ENCODE data around the gene GPRC5B.

Gene GPRC5B

DNA sequence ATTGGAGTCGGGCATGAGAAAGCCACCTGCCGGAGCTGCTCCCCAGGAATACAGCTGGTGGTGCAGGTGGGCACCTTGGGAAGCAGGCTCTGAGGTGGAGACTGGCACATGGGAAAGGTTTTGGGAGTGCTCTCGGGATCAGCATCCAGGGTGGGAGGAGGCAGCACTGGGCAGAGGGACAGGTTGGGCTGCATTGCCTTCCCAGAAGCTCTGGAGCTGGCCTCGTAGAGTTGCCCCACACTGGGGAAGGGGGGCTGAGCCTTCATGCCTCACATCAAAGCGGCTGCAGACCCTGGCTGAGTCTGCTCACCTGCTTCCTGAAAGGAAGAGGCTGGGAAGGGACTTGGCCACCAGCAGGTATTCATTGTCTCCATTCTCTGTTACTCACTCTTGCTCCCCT is 13.5 kb upstream of the GPRC5B start:
- DNase-seq: no peak

DNA sequence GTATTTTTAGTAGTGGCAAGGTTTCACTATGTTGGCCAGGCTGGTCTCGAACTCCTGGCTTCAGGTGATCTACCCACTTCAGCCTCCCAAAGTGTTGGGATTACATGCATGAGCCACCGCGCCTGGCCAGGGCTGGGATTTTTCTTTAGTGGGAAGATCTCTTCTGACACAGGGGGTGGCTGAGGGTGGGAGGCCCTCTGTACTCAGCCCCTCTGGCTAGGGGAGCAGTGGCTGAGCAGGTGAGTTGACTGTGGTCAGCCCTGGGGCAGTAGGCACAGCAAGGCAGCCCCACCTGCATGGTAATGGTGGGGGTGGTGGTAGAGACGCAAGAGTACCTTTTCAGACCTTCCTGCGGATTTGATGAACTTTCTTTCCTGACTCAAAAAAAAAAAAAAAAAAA is 12.3 kb upstream of the GPRC5B start:
- no peak for DNase-seq

DNA sequence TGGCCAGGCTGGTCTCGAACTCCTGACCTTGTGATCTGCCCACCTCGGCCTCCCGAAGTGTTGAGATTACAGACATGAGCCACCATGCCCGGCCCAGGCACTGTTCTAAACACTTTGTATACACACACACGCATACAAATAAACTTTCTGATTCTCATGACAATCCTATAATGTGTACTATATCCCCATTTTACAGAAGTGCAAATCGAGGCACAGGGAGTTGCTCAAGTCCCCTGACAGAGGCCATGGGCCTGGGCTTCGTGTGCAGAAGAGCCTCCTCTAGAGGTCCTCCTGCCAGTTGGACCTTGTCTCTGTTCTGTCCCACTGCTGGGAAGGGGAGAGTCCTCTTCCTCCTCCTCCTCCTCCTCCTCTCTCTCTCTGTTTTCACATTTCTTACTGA is 9.9 kb upstream of the GPRC5B start:
- no peak for DNase-seq

DNA sequence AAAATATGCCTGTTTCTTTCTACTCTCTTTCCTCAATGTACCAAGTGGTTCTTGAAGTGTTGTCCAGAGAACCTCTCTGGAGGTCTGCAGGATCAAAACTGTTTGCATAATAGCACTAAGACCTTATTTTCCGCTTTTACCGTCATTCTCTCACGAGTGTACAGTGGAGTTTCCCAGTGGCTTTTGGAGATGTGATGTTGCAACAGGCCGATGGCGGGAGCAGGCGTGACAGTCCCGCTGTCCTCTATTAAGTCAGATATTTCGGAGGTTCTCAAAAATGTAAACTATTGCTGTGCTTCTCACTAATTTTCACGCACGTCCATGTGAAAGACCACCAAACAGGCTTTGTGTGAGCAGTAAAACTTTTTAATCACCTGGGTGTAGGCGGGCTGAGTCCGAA is 8.3 kb upstream of the GPRC5B start:
- no peak for DNase-seq

DNA sequence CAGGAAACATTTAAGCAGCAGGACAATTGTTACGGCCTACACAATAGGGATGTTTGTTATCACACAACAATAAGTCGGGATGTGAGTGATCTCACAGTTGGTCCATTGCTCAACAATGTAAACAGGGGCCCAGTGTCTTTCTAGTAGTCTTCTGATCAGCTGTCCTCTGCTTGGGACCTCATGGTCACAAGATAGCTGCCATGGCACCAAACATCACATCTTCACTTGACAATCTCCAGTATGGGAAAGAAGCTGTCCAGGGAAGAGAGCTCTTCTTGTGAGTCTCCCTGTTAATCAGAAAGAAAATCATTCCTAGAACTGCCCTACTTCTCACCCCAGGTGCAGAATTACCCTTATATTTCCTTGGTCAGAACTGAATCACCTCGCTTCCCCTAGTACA is 6.3 kb upstream of the GPRC5B start:
- DNase-seq: no peak

DNA sequence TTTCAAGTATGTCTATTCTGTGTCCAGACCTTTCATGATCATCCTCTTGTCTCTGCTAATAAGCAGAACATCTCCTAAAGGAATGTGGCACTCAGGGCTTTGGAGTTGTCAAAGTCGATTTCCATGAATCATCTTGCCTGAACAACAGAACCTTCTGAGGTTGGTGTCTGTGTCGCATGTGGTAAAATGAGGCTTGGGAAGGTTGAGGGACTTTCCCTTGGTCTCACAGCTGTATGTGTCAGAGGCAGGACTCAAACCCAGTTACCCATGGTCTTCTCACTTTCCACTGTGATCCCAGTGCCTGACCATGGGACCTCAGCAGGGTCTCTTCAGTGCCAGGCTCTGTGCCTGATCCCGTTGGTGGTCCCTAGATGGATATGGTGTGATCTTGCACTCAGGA is 4.2 kb upstream of the GPRC5B start:
- no peak for DNase-seq

DNA sequence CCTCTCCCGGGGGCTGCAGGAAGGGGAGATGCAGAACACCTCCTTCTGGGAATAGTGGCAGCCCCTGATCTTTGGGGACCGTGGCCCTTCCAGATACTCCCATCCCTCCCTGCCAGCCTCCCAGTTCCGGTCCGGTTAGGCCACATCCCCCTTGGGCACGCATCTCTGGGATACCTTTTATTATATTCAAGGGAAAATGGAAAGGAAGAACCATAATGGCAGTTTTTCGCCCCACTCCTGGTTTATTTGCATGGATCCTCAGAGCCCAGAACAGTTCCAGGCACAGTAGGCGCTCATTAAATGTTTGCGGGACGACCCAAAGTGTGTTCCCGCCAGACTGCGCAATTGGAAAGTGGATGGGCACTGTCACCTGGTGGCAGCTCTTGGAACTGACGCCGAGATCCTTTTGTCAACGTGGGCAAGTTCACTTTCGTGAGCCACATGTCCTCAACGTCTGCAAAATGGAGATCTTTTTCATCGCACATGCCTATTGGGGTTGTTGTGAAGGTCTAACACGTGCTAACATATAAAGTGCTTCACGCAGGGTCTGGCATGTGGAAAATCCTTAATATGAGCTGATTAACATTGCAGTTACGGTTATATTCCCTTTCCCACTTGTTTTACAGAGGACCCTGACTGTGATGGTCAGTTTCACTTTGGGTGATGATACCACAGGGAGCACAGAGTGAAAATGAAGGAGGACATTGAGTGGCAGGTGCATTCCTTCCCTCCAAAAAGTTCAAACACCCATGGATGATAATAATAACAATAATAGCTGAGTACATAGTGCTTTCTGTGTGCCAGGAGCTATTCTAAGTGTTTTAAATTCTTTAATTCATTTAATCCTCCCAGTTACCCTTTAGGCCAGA is 1.7 kb upstream of the GPRC5B start:
- DNase-seq: peak; percentile 80

DNA sequence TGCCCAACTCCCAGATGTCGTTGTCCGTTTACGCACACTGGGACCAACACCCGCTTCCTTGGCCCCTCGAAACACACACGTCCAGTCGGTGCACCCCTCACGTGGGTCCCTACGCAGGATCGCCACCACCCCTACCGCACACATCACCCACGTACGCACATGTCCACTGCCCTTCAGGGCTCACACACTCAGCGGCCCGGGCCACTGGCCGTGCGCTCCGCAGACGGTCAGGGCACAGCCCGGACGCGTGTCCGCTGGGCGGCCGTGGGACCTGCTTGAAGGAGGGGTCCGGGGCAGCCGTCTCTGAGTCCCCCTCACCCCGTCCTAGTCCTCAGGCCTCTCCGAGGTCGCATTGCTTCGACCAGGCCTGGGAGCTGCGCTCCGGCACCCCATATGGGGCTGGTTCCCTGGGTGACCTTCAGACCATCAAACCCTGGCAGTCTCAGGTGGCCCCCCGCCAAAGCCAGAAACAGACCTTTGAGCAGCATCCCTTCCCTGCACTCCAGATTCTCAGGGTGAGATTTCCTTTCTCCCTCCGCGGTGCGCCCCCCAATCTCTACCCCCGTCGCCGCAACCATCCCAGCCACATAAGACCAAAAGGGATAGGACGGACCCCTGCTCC is 914 bp upstream of the GPRC5B start:
- DNase-seq: no peak

DNA sequence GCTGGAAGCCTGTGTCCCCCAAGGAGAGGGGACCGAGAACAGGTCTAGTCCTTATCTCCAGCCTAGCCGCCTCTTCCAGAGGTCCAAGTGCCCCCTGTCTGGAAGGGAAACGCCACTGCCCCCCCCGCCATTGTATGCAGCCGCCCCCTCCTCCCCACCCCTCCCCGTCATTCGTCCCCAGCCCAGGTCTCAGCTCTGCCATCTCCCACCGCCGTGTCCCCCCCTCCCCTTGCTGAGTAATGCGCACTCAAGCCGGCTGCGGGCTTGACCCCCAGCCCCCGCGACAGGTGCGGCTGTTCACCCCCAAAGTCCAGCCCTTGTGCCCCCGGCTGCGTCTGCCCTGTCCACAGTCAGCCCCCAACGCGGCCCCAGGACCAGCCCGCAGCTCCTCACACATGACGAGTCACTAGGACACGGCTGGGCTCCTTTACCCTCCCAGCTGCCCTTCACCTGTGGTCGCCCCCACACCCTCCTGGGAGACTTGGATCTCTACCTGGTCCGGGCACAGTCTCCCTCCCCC is 622 bp downstream of the GPRC5B start:
- DNase-seq: no peak

DNA sequence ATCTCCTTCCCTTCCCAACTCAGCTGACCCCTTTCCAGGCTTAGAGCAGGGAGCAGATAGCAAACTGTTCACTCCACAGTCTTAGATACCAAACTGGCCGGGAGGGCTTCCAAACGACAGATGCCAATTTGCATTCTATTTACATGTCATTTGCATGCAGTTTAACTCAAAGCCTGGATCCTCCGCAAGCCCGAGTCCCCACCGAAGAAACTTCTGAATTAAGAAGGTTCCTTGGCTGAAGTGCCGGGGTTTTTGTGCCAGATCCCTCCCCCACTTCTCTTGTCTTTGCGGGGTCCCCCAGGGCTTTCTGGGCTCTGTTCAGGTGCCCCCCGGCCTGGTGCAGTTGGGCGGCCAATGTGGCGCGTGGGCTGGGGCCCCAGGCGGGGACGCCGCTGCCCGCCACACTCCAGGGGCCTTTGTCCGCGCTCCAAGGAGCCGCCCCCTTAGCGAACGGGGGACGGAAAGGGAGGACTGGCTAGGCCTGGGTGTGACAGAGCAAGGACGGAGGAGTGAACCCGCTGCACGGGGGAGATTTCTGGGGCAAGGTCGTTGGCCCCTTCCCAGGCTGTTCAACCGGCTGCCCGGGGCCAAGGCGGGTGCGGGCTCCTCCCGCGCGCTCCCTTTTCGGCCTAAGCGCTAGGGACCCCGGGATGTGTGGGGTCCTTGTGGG is 1.2 kb downstream of the GPRC5B start:
- DNase-seq: no peak

DNA sequence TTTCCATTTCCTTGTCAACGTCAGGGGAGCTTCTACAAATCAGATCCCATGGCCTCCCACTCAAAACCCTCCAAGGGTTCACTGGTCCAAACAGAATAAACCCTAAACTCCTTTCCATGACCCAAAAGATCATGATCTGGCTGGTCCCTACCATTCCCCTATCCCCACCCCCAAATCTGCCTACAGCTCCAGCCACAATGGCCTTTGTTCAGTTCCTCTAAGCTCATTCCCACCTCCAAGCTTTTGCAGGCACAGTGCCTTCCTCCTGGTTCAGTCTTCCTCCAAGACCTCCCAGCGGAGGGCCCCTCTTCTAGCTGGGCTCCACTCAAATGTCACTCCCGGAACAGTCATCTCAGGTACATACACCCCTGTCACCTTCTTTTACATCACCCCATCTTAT is 2.0 kb downstream of the GPRC5B start:
- no peak for DNase-seq

DNA sequence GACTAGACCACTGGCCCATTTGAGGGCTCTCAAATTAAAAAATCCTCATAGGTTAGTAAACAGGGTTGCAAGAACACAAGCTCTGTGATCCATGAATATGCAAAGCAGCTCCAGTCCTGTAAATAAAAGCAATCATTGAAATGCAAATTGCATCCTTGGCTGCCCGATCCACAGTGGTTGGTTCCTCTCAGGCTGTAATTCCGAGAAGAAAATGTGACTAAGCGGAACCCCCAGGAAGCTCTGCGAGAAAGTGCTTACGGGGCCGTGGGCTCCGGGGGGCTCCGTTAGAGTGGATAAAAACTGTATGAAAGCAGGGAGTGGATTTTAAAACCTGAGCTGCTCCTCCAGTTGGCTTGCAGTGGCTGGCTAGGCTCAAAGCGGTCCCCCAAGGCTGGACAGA is 2.5 kb downstream of the GPRC5B start:
- no peak for DNase-seq

DNA sequence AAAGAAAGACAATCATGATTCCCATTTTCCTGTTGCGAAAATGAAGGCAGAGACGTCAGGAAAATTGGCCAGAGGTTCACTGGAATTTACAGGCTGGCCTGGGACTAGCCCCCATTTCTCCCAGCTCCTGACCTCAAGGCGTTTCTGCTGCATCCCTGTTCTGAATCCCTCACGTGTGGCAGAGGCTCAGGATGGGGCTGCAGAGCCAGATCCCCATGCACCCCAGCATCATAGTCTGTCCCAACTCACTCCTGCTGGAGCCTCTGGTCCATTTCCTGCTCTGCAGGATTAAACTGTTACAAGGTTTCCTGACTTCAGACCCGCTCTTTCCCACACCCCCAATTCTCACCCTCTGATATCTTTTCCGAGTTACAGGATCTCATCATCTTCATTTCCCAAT is 2.9 kb downstream of the GPRC5B start:
- DNase-seq: no peak

DNA sequence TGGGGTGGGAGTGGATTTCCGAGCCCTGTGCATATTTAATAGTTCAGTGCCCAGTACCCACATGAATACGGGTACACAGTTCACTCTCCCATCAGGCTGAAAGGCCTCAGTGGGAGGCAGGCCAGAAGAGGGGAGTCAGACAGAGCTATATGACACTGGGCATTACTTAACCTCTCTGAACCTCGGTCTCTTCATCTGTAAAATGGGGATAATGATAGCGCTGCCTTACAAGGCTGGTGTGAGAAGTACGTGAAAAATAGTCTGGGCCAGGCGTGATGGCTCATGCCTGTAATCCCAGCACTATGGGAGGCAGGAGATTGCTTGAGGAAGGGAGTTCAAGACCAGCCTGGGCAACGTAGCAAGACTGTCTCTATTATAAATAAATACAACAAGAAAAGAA is 3.6 kb downstream of the GPRC5B start:
- no peak for DNase-seq

DNA sequence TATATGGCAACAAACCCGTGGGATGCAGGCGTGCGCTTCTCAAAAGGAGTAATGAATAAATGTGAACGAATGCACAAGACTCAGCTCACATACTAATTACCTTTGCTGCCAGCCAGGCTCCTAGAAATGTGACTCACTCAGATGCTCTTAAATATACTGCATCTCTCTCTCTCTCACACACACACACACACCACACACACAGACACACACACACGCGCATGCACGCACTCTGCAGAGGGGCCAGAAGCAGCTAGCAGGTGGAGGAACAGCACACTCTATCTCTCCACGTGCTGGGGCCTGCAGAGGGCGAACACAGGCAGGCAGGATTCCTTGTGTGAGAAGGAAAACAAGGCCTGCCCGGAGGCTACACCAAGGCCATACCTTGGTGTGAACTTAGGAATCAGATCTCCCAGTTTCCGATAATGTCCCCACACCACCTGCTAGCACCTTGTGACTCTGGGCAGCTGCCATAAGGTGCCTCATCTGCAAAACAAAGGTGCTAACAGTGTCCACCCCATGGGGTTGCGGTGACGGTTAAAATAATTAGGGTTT is 5.3 kb downstream of the GPRC5B start:
- DNase-seq: no peak

DNA sequence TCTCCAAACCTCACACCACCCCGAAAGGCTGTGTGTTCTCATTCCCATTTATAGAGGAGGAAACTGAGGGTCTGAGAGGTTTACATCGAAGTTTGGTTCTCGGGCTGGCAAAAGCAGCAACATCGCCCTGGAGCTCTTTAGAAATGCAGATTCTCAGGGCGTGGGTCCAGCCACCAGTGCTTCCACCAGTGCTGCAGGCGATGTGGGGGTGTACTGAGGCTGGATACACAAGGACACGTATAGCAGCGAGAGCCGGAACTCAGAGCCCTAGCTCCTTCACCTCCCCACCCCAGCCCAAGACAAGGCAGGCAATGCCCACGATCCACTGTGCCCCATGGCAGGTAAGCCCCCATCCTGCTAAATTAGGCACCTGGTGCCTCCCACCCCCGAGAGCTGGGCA is 5.9 kb downstream of the GPRC5B start:
- DNase-seq: no peak

DNA sequence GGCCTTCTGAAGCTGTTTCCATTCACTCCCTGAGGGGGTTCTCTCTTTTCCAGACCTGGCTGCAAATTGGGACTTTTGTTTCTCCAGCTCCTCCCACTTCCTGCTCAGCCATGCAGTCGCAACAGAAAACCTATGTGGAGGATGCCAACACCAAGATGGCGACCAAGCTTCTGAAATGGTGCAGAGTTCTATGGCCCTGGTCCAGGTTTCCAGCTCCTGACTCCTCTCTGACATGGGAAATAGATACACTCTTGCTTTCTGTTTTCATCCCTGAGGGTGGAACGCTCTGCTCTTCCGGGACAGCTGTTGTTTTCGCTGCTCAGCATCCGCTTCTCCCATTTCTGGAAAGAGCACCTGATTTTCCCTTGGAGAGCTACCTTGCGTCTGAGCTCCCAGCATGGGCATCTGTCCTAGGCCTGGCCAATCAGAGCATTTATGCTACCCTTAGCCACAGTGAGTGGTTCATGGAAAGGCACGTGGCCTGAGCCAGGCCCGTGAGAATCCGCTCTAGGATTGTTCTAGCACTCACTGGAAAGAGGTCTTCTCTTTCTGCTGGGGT is 8.1 kb downstream of the GPRC5B start:
- no peak for DNase-seq

DNA sequence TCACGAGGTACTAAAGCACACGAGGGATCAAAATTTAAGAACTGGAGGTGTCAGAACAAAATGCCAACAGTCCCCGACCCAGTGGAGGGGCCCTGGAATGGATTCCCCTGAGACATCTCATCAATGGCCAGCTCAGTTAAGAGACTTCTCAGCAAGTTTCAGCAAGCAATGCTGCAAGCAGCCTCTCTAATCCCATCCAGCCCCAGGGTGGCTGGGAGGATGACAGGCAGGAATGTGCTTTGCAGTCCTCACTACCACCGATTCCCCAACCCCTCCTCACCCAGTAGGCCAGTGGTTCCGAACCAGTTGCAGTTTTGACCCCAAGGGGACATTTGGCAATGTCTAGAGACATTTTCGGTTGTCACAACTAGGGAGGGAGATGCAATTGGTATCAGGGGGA is 8.7 kb downstream of the GPRC5B start:
- no peak for DNase-seq

DNA sequence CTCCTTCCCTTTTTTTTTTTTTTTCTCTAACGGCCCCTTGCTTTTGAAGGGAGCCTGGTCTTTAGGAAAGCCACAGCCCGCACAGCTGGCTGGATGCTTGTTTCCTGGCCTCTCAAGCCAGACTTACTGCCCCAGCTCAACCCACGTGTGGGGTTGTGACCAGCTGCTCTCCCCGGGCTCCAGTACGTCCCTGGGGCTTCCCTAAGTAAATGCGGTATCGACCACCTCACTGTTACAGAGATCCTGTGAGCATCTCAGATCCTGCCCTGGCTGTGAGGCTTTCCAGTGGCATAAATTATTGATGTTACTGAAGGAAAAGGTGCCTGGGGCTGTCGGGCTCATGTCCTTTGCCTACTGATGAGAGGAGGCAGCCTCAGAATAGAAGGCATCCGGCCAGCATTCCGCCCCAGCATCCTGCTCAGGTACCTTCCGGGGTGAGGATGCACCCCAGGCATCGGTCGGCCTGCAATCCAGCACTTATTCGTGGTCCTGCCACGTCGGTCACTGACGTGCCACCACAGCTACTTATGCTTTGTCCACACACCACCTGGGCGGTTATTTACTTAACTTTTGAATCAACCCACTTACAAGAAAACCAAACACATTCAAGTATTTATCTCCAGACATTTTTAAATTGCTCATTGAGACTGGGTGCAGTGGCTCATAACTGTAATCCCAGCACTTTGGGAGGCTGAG is 9.6 kb downstream of the GPRC5B start:
- no peak for DNase-seq

DNA sequence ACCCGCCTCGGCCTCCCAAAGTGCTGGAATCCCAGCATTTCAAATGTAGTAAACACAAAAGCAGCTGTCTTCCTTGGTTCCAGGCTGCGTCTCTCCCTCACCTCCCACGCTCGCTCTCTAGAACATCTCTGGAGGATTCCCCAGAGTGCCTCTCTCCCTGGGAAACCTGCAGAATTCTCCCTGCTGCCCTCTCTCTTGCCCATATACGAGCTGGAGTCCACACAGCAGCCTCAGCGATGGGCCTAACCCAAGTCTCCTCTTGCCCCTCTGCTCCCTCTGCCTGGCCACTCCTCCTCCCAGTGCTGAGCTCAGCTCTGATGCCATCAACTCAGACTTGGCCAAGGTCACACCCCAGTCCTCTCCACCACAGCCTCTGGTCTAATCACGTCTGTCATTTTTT is 10.6 kb downstream of the GPRC5B start:
- DNase-seq: no peak

DNA sequence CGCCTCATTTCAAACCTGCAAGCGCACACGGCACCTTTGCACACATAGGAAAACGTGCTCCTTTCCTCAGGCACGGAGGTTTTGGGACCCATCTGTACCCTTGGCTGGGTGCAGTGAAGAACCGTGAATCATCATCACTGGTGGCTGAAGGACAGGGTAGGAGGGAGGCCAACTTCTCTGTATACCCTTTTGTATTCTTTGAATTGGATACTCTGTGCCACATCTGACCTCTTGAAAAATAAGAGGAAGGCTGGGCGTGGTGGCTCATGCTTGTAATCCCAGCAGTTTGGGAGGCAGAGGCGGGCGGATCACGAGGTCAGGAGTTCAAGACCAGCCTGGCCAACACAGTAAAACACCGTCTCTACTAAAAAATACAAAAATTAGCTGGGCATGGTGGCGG is 11.7 kb downstream of the GPRC5B start:
- DNase-seq: no peak

DNA sequence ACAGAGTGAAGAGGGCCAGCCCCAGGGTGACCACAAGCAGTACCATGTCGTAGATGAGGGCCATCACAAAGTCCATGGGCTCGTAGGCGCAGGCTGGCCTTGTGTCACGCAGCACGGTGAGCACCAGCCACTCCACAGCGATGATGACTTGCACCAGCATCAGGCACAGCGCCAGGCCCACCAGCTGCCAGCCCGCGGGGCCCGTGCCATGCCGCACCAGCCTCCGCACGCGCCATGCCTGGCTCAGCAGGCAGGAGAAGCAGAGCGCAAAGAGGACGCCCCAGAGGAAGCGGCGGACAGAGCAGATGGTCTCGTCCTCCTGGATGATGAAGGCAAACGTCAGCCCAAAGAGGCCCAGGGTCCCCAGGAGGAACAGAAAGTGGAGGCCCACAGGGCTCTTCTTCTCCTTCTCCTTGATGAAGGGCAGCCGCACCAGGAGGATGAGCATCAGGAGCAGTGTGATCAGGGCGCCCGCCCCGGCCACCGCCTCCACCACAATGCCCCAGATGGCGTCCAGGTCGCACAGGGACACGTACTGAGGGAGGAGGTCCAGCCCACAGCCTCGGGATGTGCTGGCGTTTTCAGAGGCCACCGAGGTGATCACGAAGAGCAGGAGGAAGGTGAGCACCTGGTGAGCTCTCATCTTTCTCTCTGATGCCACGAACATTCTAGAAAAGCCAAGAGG is 12.3 kb downstream of the GPRC5B start:
- no peak for DNase-seq

Data from CD4-positive, alpha-beta T cell treated with Interleukin-4 for 4 hours (primary cell).